Right lobe of liver (tissue), 4 donors: ENCODE results near the gene MAP4K2.
A peak's percentile ranks its signal among the peaks of the same experiment; 100 is the strongest.

Source experiments
- POLR2A ChIP-seq: fragments of 450-650 bp; IDR thresholded peaks from one replicate; pipeline ENCODE4 v1.6.1; 2017; ENCODE audit warnings: antibody characterized with exemption, mild to moderate bottlenecking
- TF ChIP-seq, protein P1 (sequence below), 4 donors: fragments of 200-600 bp in 3 of 4; fragments of 450-650 bp in 1 of 4; IDR thresholded peaks; one replicate each; pipeline versions ENCODE4 v1.5.1 to v1.8.0; 2016 to 2022; ENCODE audit warnings: antibody characterized with exemption in 4 of 4, mild to moderate bottlenecking in 2 of 4
- donor health status: DM: no; HTN: no; CAD: no.
- donor health status: DM: no; HTN: no; CAD: no.
- donor health status: DM: no; HTN: yes; CAD: no.

GRCh38 chr11:64787526-64788320 is 15.3 kb downstream of the MAP4K2 start:
- TF ChIP-seq, protein P1, sequence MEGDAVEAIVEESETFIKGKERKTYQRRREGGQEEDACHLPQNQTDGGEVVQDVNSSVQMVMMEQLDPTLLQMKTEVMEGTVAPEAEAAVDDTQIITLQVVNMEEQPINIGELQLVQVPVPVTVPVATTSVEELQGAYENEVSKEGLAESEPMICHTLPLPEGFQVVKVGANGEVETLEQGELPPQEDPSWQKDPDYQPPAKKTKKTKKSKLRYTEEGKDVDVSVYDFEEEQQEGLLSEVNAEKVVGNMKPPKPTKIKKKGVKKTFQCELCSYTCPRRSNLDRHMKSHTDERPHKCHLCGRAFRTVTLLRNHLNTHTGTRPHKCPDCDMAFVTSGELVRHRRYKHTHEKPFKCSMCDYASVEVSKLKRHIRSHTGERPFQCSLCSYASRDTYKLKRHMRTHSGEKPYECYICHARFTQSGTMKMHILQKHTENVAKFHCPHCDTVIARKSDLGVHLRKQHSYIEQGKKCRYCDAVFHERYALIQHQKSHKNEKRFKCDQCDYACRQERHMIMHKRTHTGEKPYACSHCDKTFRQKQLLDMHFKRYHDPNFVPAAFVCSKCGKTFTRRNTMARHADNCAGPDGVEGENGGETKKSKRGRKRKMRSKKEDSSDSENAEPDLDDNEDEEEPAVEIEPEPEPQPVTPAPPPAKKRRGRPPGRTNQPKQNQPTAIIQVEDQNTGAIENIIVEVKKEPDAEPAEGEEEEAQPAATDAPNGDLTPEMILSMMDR (IDR thresholded peaks at IDR 0.05), result peak; percentile 66 to 77 (median 72)
- TF ChIP-seq POLR2A, result no peak
